DOHH2 (cell line): Measurements from ENCODE around the gene SCAPER.

ENCODE experiments used
- H3F3A ChIP-seq: fragments of 200-600 bp; sonication (generic), shearing (Covaris generic); 2 replicates; pipeline ENCODE4 v1.6.0; 2016; ENCODE audit warnings: antibody characterized with exemption, mild to moderate bottlenecking; ENCODE audit not compliant: control insufficient read depth, insufficient read depth
- H3K27ac ChIP-seq: fragments of 200-600 bp; sonication (generic); 2 replicates; pipeline ENCODE4 v1.5.1; 2014; ENCODE audit warnings: low read depth, mild to moderate bottlenecking, low read length, moderate library complexity
- H3K27me3 ChIP-seq: fragments of 200-600 bp; sonication (generic); 2 replicates; pipeline ENCODE4 v1.6.1; 2014; ENCODE audit warnings: mild to moderate bottlenecking, low read length, mixed read lengths; ENCODE audit not compliant: control insufficient read depth
- H3K36me3 ChIP-seq: fragments of 200-600 bp; sonication (generic); 2 replicates; pipeline ENCODE4 v1.6.1; 2014; ENCODE audit warnings: mild to moderate bottlenecking, low read length, moderate library complexity, mixed read lengths; ENCODE audit not compliant: control insufficient read depth
- H3K4me1 ChIP-seq: fragments of 200-600 bp; sonication (generic); 2 replicates; pipeline ENCODE4 v1.6.1; 2014; ENCODE audit warnings: mild to moderate bottlenecking, low read length, mixed read lengths; ENCODE audit not compliant: control insufficient read depth
- H3K4me2 ChIP-seq: fragments of 200-600 bp; sonication (generic); 2 replicates; pipeline ENCODE4 v1.6.0; 2014; ENCODE audit warnings: mild to moderate bottlenecking, low read length, moderate library complexity
- H3K4me3 ChIP-seq: fragments of 200-600 bp; sonication (generic); 2 replicates; pipeline ENCODE4 v1.5.1; 2014; ENCODE audit warnings: mild to moderate bottlenecking, low read length, mixed read lengths
- H3K79me2 ChIP-seq: fragments of 200-600 bp; sonication (generic); 2 replicates; pipeline ENCODE4 v1.6.1; 2014; ENCODE audit warnings: mild to moderate bottlenecking, low read length, mixed read lengths; ENCODE audit not compliant: control insufficient read depth
- H3K9me2 ChIP-seq: fragments of 200-600 bp; sonication (generic); replicated peaks from 2 replicates; pipeline ENCODE4 v1.6.1; 2014; ENCODE audit warnings: mild to moderate bottlenecking, low read length, mixed read lengths; ENCODE audit not compliant: control insufficient read depth
- H3K9me3 ChIP-seq: fragments of 200-600 bp; sonication (generic); 2 replicates; pipeline ENCODE4 v1.6.1; 2014; ENCODE audit warnings: antibody characterized with exemption, low read length, mixed read lengths; ENCODE audit not compliant: control insufficient read depth, insufficient read depth
- H4K20me1 ChIP-seq: fragments of 200-600 bp; sonication (generic); 2 replicates; pipeline ENCODE4 v1.6.0; 2014; ENCODE audit warnings: low read depth, mild to moderate bottlenecking, antibody characterized with exemption, low read length, moderate library complexity; ENCODE audit not compliant: control insufficient read depth, insufficient read depth
- EZH2phosphoT487 ChIP-seq: fragments of 200-600 bp; sonication (generic); IDR thresholded peaks from 2 replicates; pipeline ENCODE4 v1.6.1; 2017; ENCODE audit warnings: borderline replicate concordance, mild to moderate bottlenecking, antibody characterized with exemption, low read length, moderate library complexity, mixed read lengths
- TF ChIP-seq, protein P1 (sequence below): fragments of 200-600 bp; sonication (generic); IDR thresholded peaks from one replicate; pipeline ENCODE4 v1.5.1; 2014; ENCODE audit warnings: antibody characterized with exemption, mild to moderate bottlenecking, low read depth, low read length; ENCODE audit not compliant: poor library complexity, severe bottlenecking

Gene SCAPER

GRCh38 chr15:76625267-76625666, 279.9 kb downstream of the SCAPER start:
- Histone ChIP-seq H3K4me2 (no peak overlapping the region), H3K9me3 (no peaks in the 10 kb centered on the region), H3F3A (no peaks in the 10 kb centered on the region), H3K4me1 (no peaks in the 10 kb centered on the region), H3K27ac (no peak overlapping the region), H3K27me3 (no peaks in the 10 kb centered on the region), H3K4me3 (no peak overlapping the region), H3K9me2 (no peaks in the 10 kb centered on the region), H3K79me2 (no peaks in the 10 kb centered on the region), H3K36me3 (no peaks in the 10 kb centered on the region), H4K20me1 (no peaks in the 10 kb centered on the region)
- TF ChIP-seq, protein P1, sequence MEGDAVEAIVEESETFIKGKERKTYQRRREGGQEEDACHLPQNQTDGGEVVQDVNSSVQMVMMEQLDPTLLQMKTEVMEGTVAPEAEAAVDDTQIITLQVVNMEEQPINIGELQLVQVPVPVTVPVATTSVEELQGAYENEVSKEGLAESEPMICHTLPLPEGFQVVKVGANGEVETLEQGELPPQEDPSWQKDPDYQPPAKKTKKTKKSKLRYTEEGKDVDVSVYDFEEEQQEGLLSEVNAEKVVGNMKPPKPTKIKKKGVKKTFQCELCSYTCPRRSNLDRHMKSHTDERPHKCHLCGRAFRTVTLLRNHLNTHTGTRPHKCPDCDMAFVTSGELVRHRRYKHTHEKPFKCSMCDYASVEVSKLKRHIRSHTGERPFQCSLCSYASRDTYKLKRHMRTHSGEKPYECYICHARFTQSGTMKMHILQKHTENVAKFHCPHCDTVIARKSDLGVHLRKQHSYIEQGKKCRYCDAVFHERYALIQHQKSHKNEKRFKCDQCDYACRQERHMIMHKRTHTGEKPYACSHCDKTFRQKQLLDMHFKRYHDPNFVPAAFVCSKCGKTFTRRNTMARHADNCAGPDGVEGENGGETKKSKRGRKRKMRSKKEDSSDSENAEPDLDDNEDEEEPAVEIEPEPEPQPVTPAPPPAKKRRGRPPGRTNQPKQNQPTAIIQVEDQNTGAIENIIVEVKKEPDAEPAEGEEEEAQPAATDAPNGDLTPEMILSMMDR: no peak
- TF ChIP-seq EZH2phosphoT487: no peak

DNA sequence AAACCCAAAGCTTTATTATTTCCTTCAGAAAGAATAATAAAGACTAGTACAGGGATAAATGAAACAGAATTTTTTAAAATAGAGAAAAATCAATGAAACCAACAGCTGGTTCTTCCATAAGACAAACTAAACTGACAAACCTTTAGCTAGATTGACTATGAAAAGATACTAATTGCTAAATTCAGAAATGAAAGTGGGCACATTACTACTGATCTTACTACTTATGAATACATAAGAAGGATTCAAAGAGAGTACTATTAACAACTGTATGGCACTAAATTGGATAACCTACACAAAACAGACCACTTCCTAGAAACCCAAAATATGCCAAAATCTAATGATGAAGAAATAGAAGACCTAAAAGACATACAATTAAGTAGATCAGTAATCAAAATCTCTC, 290.4 kb downstream of the SCAPER start:
- H3K4me2 ChIP-seq: no peak overlapping the region
- TF ChIP-seq, protein P1: no peak
- no peak for TF ChIP-seq EZH2phosphoT487

DNA sequence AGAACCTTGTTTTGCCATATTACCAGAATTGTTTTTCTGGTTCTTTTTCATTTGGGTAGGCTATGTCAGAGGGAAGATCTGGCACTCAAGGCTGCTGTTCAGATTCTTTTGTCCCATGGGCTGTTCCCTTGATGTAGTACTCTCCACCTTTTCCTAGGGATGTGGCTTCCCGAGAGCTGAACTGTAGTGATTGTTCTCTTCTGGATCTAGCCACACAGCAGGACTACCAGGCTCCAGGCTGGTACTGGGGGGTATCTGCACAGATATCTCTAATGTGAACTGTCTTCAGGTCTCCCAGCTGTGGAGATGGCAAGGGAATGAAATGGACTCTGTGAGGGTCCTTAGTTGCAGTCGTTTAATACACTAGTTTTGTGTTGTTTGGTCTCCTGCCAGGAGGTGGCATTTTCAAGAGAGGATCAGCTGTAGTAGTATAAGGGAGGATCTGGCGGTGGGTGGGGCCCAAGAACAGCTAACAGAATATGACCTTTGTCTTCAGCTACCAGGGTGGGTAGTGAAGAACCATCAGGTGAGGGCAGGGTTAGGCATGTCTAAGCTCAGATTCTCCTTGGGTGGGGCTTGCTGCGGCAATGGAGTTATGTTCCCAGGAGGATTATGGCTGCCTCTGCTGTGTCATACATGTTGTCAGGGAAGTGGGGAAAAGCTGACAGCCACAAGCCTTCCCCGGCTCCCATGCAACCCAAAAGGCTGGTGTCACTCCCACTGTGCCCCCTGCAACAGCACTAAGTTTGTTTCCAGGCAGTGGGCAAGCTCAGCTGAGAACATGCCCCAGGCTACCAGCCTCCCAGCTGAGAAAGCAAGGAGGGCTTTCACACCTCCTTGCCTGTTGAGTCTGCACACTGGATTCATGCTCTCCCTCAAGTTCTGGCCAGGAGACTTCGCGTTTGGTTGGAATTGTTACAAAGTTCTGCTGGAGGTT, 316.1 kb downstream of the SCAPER start:
- TF ChIP-seq EZH2phosphoT487: no peak
- TF ChIP-seq, protein P1: no peak
- Histone ChIP-seq H3K79me2 (no peaks in the 10 kb centered on the region), H3K36me3 (no peaks in the 10 kb centered on the region), H3K9me3 (no peaks in the 10 kb centered on the region), H3K4me1 (0 out of 2 replicates have a peak, but pooled peaks cover 3% of the 10 kb centered on the region), H3F3A (0 out of 2 replicates have a peak, but pooled peaks cover 2% of the 10 kb centered on the region), H3K27ac (no peak overlapping the region), H3K4me2 (no peak overlapping the region), H4K20me1 (no peaks in the 10 kb centered on the region), H3K4me3 (no peak overlapping the region), H3K27me3 (no peaks in the 10 kb centered on the region), H3K9me2 (no peaks in the 10 kb centered on the region)

More for the DNA sequence above, 290.4 kb downstream of the SCAPER start:
- Histone ChIP-seq H3F3A (no peaks in the 10 kb centered on the region), H3K9me2 (no peaks in the 10 kb centered on the region), H3K4me1 (no peaks in the 10 kb centered on the region), H3K9me3 (no peaks in the 10 kb centered on the region), H3K4me3 (no peak overlapping the region), H3K36me3 (no peaks in the 10 kb centered on the region), H3K27me3 (no peaks in the 10 kb centered on the region), H4K20me1 (no peaks in the 10 kb centered on the region), H3K27ac (no peak overlapping the region), H3K79me2 (no peaks in the 10 kb centered on the region)
